NOMO-1 (cell line): ENCODE measurements around the gene SYT8.

Source experiments
- DNase-seq, 2 experiments: peaks; one replicate each; lab custom pipeline; 2025; ENCODE audit not compliant: unreplicated experiment in 2 of 2; lab: John Stamatoyannopoulos, UW

The SYT8 gene

GRCh38 chr11:1857064-1857463 lies 22.3 kb downstream of the SYT8 start:
- DNase-seq = no peak

GRCh38 chr11:1858154-1858553 lies 23.4 kb downstream of the SYT8 start:
- DNase-seq = peak; percentile 39 to 54

DNA sequence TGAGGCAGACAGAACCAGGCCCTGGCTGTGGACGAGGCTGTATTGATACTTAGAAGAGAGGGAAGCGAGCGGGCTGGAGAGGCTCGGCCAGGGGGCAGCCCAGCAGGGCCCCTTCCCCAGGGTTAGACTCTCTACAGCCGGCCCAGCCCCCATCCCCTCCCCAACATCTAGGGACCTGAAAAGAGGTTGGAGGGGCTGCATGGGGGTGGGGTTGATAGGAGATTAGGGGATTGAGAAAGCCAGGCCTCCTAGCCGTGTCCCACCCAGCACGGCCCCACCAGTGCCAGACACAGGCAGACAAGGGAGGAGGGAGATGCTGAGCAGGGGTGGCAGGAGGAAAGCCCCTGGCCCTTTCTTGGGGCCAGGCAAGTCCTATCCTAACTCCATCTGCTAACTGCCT lies 23.8 kb downstream of the SYT8 start:
- DNase-seq = no peak

GRCh38 chr11:1859004-1859403 lies 24.2 kb downstream of the SYT8 start:
- DNase-seq = no peak

GRCh38 chr11:1860108-1860507 lies 25.3 kb downstream of the SYT8 start:
- DNase-seq = no peak

DNA sequence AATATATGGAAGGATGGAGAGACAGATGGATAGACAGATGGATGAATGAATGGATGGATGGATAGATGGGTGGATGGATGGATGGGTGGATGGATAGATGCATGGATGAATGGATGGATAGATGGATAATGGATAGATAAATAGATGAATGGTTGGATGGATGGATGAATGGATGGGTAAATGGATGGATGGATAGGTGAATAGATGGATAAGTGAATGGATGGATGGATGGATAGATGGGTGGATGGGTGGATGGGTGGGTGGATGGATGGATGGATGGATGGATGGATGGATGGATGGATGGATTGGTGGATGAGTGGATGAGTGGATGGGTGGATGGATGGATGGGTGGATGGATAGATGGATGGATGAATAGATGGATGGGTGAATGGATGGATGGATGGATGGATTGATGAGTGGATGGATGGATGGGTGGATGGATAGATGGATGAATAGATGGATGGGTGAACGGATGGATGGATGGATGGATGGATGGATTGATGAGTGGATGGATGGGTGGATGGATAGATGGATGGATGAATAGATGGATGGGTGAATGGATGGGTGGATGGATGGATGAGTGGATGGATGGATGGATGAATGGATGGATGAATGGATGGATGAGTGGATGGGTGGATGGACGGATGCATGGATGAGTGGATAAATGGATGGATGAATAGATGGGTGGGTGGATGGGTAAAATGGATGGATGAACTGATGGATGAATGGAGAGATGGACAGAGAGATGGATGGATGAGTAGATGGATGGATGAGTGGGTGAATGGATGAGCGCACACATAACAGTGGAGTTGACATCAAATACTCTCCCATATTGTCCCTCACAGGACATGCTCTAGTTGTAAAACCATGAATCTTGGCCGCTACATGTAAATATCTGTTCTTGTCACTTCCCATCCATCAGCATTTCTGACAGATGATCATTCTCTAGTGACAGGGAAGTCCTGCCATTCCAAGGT lies 26.9 kb downstream of the SYT8 start:
- no peak for DNase-seq

- no peak for DNase-seq
Observed at GRCh38 chr11:1862588-1863351, 28.0 kb downstream of the SYT8 start.

DNA sequence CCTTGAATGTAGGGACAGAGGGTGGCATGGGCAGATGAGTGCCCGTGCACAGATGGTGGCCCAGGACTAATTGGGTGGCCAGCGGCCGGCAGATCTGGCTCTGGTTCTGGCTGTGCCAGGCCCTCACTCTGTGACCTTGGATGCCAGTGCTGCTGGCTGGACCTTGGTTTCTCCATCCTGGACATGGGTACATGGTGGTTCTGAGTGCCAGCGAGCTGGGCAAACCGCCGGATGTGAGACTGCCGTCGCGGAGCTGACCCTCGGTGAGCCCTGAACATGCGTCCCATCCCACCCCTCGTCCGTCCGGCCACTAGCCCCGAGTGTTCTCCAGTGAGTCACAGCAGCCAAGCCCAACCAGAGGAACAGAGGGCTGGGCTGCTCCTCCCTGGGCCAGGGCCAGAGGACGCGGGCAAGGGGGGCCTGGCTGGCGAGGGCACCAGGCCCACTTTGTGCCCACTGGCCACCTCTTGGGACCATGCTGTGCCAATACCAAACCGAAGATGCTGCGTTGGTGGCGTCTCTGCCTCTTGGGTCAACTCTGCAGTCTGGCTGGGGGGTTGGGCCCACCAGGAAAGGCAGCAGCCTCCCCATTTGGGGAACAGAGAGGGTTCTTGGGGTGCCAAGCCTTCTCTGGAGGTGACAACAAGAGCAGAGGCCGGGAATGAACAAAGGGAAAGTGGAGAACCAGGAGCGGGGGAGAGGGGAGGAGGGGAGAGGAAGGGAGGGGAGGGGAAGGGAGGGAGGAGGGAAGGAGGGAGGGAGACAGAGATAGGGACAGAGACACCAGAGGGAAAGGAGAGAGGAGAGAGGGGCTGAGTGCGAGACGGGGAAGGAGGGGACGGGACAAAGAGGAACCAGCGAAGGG lies 28.8 kb downstream of the SYT8 start:
- DNase-seq = no peak

- DNase-seq = no peak
Observed at GRCh38 chr11:1864231-1864630, 29.4 kb downstream of the SYT8 start.

DNA sequence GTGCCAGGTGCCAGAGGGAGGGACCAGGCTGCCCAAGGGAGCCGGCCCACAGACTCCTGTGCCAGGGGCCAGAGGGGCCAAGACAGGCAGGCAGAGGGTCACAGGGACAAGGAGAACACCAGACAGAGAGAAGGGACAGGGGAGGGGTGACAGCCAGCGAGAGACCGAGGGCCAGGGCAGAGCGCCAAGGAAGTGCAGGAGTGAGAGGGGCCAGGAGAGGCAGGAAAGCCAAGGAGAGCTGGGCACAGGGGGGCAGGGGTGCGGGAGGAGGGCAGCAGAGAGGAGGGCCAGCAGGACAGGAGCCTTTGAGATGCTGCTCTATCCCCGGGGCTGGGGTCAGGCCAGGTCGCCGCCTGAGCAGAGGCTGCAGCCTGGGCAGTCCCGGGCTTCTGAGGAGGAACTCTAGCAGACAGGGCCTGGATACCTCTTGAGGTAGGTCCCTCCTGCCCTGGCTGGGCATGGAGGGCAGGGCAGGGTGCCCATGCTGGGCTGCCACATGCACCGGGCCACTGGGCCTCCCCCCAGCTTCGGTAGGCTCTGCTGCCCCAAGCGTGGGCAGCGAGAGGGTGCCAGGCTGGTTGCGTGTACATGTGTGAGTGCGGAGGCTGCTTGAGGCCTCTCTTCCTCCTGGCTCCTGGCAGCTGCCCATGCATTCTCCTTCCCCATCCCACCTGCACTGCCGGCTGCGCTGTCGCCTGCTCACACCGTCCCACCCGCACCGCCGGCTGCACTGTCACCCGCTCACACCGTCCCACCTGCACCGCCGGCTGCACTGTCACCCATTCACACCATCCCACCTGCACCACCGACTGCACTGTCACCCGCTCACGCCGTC lies 30.3 kb downstream of the SYT8 start:
- DNase-seq = no peak

DNA sequence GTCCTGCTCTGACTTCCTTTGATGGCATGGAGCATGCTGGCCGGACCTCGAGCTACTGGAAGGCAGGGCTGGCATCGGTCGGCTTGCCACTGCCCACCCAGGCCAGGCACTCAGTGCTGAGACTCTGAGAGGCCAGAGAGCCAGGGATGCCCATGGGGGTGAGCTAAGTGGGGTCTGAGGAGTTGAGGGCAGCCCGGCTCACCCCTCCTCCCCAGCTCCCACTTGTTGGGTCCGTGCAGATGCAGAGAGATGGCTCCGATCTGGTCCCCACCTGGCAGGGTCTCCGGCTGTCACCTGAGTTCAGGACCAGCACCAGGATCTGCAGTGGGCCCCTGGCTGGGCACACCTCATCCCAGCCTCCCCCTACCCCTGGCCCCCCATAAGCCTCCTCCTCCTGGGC lies 31.4 kb downstream of the SYT8 start:
- no peak for DNase-seq

DNA sequence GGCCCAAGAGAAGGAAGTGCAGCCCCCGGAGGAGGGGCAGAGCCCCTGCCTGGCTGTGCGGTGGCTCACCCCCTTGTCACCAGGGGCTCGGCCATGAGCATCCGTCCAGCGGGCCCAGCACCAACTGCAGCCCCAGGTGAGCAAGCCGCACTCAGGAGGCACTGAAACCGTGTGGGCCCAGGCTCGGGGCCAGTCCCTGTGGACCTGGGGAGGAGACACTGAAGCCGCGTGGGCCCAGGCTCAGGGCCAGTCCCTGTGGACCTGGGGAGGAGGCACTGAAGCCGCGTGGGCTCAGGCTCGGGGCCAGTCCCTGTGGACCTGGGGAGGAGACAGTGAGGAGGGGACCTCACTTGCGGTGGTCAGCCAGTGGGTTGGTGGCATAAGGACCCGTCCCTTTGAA lies 32.0 kb downstream of the SYT8 start:
- DNase-seq = no peak

- no peak for DNase-seq
Observed at GRCh38 chr11:1867381-1867780, 32.6 kb downstream of the SYT8 start.

DNA sequence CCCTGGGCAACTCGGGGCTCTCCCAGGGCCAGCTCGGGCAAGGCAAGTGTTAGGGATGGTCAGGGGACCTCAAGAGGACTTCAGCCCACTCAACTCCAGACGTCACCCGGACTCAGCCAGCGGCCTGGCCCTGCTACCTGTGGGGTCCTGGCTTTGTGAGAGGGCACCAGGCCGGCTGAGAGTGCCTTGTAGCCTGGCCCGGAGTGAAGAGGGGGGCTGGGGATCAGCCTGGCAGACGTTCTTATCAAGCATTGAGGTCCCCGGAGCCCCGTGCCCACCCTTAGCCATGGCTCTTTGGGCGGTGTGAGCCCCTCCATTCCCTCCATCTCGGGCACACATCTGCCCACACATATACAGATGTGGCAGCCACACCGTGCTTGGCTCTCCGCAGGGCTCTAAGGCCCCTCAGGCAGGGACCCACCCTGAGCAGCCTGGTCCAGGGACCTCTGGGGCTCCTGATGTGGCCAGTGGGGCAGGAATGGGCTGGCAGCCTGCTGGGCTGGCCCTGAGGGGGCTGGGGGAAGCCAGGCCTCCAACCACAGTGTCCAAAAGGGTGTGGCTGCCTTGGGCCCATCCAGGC lies 33.4 kb downstream of the SYT8 start:
- no peak for DNase-seq

DNA sequence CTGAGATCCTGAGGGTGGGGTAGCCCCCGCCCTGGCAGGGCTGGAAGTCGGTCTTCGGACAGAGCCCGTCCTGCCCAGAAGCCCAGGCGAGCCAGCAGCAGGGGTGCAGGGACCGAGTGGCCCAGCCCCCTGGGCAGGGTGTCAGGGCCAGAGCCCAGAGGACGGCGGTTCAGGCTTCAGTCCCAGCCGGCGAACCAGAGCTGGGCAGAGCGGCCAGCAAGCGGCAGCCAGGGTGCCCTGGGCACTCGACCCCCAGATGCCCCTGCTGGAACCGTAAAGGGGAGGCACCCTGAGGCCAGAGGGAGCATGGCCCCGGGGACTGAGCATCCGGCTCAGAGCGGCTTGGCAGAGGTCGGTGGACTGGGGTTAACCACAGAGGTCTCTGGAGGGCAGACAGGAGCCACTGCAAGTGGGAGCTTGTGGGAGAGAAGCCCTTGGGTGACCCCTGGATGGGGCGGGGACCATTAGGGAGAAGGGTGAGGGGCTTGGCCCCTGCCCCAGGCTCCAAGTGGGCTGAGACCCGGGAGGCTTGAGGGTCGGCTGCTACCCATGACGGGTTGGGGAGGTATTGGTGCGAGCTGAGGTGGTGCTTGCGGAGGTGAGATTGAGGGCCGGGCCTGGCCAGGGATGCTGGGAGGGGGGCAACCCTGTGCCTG lies 34.0 kb downstream of the SYT8 start:
- DNase-seq = no peak

DNA sequence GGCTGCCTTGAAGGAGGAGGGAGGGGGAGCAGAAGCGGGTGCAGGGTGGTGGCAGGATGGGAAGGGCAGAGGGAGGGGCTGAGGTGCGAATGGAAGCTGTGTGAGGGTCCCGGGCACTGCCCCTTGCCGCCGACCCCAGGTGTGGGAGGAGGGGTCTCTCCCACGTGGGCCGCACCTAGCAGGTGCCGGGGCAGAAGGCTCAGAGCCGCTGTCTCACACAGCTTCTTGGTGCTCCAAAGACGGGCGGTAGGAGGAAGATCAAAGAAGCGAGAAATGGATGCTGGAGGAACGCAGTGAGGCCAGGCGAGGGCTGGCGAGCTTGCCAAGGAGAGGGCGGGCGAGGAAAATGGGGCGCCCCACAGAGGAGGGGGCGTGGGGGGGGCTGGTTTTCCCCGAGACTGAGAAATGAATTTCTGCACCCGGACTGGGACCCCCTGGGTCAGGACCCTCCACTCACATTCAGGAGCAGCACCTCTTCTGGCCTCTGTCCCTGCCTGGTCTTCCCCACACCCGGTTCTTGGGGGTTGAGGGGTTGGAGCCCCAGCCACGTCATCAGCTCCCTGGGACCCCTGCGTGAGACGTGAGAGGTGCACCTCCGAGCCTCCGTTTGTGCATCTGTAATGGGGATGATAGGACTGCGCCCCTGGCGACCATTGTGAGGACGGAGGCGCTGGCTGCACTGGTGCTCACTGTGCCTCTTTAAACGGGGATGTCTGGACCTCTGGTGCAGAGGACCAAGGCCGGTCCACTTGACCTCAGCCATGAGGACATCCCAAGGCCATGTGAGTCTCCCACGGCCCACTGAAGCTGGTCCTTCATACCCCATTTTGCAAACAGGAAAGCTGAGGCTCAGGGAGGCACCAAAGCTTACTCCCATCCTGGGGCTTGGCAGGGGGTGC lies 34.9 kb downstream of the SYT8 start:
- DNase-seq = no peak

DNA sequence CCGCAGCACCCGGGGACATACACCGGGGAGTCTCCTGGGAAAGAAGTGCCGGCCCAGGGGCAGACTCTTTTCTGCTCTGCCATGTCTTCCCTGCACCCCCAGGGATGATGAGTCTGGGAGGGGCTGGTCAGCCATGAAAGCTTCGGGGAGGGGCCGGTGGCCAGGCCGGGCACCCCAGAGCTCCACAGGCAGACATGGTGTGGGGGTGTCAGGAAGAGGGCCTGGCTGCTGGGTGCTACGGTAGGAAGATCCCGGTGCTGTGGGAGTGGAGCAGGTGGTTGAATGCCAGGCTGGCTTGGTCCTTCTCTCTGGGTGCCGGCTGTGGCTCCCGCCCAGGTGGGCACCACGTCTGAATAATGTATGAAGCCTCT lies 35.5 kb downstream of the SYT8 start:
- DNase-seq = no peak

- DNase-seq = no peak
Observed at GRCh38 chr11:1870721-1871466, 36.1 kb downstream of the SYT8 start.
